LNCAP (cell line): ENCODE data around the gene CDH12.

Experiments
- TF ChIP-seq, protein P1 (sequence below): fragments of 450-650 bp; IDR thresholded peaks from 2 replicates; pipeline ENCODE4 v1.5.1; 2017; ENCODE audit warnings: mild to moderate bottlenecking

The CDH12 gene

DNA sequence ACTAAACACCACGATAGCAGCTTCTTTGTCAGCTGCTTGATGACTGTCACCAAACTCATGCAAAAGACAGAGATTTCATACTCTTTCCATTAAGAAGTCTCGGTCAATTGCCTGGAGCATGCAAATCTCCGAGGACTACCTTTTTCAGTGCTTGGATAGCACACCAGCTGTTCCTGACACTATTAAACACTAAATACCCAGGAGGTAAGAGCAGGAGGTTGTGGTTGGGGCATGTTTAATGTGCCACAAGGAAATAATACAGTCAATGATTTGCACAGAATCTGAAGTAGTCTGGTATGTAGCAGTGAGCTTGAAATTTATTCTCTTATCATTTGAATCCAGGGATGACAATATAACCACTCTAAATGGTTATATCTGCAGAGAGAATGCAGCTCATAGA lies 996.2 kb downstream of the CDH12 start:
- TF ChIP-seq, protein P1, sequence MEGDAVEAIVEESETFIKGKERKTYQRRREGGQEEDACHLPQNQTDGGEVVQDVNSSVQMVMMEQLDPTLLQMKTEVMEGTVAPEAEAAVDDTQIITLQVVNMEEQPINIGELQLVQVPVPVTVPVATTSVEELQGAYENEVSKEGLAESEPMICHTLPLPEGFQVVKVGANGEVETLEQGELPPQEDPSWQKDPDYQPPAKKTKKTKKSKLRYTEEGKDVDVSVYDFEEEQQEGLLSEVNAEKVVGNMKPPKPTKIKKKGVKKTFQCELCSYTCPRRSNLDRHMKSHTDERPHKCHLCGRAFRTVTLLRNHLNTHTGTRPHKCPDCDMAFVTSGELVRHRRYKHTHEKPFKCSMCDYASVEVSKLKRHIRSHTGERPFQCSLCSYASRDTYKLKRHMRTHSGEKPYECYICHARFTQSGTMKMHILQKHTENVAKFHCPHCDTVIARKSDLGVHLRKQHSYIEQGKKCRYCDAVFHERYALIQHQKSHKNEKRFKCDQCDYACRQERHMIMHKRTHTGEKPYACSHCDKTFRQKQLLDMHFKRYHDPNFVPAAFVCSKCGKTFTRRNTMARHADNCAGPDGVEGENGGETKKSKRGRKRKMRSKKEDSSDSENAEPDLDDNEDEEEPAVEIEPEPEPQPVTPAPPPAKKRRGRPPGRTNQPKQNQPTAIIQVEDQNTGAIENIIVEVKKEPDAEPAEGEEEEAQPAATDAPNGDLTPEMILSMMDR: no peak

DNA sequence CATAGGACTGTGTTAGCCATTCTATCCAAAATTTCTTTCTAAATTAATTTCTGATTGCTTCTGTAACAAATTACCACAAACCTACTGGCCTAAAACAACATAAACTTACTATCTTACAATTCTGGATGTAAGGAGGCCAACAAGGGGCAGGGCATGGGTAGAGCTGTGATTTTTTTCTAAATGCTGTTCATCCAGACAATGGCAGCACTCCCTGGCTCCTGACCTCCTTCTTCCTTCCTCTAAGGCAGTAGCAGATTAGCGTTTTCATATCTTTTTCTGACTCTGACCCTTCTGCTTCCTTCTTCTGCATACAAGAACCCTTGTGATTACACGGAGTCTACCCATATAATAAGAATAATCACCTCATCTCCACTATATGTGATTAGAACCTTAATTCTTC lies 1005.8 kb downstream of the CDH12 start:
- TF ChIP-seq, protein P1: no peak

DNA sequence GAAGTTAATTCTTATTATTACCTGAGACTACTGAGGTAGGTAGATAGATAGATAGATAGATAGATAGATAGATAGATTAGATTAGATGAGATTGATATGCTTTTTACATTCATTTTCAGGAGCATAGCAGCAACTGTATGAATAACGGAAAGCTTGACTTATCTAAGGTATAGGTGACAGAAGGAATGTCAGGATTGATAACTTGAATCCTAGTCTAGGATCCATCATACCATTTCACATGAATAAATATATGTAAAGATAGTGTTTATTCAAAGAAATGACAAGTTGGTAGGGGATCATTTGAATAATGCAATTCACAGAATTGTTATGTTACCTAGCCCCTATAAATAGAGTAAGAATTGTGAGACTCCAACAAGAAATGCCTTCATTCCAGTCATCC lies 1008.2 kb downstream of the CDH12 start:
- TF ChIP-seq, protein P1: no peak

DNA sequence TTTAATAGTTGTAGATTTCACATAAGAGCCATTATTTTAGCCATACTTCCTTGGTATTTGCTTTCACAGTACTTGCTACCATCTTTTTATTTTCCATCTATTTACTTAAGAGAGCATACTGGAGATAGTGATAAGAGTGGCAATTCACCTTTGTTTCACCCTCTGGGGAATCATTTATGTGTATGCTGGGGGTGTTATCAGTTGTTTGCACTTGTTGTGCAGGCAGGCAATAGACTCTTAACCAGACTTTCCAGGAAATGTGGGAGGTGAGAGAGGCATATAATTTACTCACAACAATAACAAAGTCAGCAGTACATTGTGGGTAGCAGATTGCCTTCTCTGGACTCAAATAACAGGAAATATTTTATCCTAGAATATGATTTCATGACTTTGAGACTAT lies 1018.3 kb downstream of the CDH12 start:
- TF ChIP-seq, protein P1: no peak

DNA sequence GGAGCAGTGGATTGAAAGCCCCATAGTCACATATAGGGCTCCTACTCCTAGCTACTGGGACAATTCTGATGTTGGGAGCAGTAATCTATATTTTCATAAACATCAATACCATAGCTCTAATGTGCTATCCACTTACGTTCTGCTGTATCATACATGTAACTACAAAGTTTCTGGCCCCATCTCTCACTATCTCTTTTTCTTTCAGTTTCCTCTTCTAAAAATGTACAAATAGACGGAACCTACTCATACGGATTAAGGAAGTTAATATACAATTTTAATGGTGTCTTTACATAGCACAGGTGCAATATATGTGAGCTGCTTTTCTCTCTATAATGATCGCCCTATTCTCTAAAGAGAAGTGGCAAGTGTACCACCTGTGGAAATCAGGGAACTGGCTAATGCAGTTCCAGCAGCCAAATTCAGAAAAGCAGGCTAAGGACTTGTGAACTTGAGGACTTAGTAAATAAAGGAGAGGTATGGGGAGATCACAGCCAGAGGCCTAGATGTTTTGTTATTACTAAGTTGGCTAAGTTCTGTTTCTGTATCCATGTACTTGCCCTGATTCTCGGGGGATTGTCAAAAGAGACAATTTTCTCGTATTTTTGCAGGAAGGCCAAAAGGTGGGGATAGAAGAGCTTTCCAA lies 1021.9 kb downstream of the CDH12 start:
- TF ChIP-seq, protein P1: no peak

DNA sequence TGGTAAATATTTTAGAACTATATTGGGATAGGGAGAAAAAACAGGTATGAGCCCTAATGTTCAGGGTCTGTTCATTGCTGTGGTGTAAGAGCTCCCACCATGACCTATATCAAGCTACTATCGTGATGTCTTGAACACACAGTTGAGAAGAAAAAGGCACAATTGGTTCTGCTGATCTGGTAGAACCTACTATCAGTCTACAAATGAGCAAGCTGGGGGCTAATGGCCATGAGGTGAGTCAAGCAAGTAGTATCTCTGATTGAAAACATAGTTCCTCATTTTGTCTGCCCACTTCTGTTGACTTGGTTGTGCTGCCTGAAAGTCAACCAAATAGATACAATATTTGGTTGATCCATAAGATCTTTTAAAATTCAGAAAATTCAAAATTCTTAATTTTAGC lies 1026.3 kb downstream of the CDH12 start:
- TF ChIP-seq, protein P1: no peak

DNA sequence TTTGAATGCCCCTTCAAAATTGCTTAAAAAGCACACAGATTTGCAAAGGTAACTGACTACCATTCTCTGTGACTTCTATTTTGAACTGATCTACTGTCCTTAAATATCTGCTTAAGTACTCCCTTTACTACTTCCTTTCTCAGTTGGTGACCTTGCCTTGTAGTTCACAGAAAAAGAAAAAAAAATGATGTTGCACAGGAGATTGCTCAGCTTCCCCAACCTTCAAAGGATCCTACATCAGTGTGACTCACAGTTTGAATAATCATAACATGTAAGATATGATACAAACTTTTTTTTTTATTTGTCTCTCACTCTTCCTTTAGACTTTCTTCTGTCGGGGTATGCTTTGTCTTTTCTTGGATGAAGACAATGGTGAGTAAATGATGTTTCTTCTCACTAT lies 1029.6 kb downstream of the CDH12 start:
- TF ChIP-seq, protein P1: no peak

DNA sequence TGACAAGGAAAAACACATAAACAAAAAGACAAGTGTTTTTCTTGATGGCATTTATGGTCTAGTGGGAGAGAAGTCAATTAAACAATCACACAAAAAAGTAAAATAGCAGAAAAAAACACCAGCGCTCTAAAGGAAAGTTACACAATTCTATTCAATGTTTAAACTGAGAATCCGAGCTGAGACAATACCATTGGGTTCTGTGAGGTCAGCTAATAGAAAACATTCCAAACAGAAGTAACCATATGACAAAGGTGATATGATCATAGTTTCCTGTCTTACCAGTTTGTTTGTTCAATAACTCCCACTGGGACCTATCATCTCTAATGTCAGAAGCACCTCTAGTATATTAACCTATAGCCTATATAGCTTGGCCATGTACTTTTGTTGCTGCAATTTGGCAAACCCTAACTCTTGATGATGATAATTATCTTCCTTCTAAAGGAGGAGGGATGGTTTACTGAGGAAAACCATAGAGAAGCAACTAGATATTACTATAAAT lies 1030.0 kb downstream of the CDH12 start:
- TF ChIP-seq, protein P1: no peak
